Mucosa of descending colon (tissue), 3 donors: ENCODE measurements around the gene TOMM20. TPM values are rescaled to one million over a fixed set of nuclear protein-coding genes. Genes with fewer than 3 reads are reported as not detected.
"Not testable (repeated sequence)": the region's sequence is repeated elsewhere in the genome, so short reads cannot be mapped to it uniquely, and the experiment has no call there.

Experiments used
- ATAC-seq: fragments of 200-7000 bp; cut with Tn5 transposase; one replicate; pipeline ENCODE4 v1.9.1; 2020; ENCODE audit warnings: mild to moderate bottlenecking, moderate library complexity
- DNase-seq, 3 donors: peaks; one replicate each; pipeline ENCODE4 v3.0.0-alpha.2; 2020
- H3K36me3 ChIP-seq: fragments of 200-600 bp; one replicate; pipeline ENCODE4 v1.8.0; 2021; ENCODE audit warnings: low read depth, mild to moderate bottlenecking
- H3K4me1 ChIP-seq: fragments of 200-600 bp; one replicate; pipeline ENCODE4 v1.8.0; 2021; ENCODE audit warnings: low read depth, mild to moderate bottlenecking
- H3K4me3 ChIP-seq: fragments of 200-600 bp; one replicate; pipeline ENCODE4 v1.8.0; 2021; ENCODE audit warnings: mild to moderate bottlenecking
- H3K9me3 ChIP-seq: fragments of 200-600 bp; one replicate; pipeline ENCODE4 v1.8.0; 2021; ENCODE audit warnings: mild to moderate bottlenecking
- CTCF ChIP-seq: fragments of 200-600 bp; IDR thresholded peaks from one replicate; pipeline ENCODE4 v1.8.0; 2022; ENCODE audit warnings: antibody characterized with exemption, mild to moderate bottlenecking
- intact Hi-C, 2 donors: fragments of 100-400 bp; cut with DNase I in 1 of 2; cut with micrococcal nuclease in 1 of 2; formaldehyde crosslinking; loops; one replicate each; pipeline versions ENCODE4 v1.11.0 to v1.11.1; 2022; cut with DNase I, micrococcal nuclease
- total RNA-seq, 3 donors: library from RNA; stranded (reverse); fragmentation: NEBNext Ultra II Directional in 2 of 3; extraction: Animal tissue kit (Norgen Biotek cat#: 25700) in 2 of 3; gene quantifications; one replicate each; pipeline versions ENCODE4 v1.2.1 to v1.2.4, GENCODE V29; 2021 to 2023
- donor health status: DM: no; HTN: no; CAD: no; lungs with moderate emphysema.
- donor health status: DM: no; HTN: no; CAD: no.
- donor health status: DM: no; HTN: yes; CAD: no.

Gene TOMM20
- total RNA-seq, 3 donors from 2014 or later = 81.2 to 110 (median 92.1) TPM

GRCh38 chr1:235088907-235089306, 39.7 kb downstream of the TOMM20 start:
- no peaks in the 10 kb centered on the region for H3K36me3 ChIP-seq
- no peak overlapping the region for H3K4me3 ChIP-seq
- DNase-seq = no peak
- H3K4me1 ChIP-seq = peaks cover 10% of the 10 kb centered on the region
- no peak for ATAC-seq
- intact Hi-C loops = loop anchor here (5.0 kb wide), 1 partner anchor 592 kb away; no protein-coding TSS in a partner anchor
- H3K9me3 ChIP-seq = no peaks in the 10 kb centered on the region
- TF ChIP-seq CTCF = no peak

GRCh38 chr1:235088430-235088829, 40.2 kb downstream of the TOMM20 start:
- intact Hi-C loops = loop anchor here (5.0 kb wide), 1 partner anchor 591 kb away; no protein-coding TSS in a partner anchor
- no peak for DNase-seq
- ATAC-seq = no peak
- Histone ChIP-seq H3K36me3 (no peaks in the 10 kb centered on the region), H3K4me3 (no peak overlapping the region), H3K4me1 (peaks cover 10% of the 10 kb centered on the region), H3K9me3 (no peaks in the 10 kb centered on the region)
- TF ChIP-seq CTCF = no peak

GRCh38 chr1:235087906-235088305, 40.7 kb downstream of the TOMM20 start:
- ATAC-seq = no peak
- no peak for DNase-seq
- Histone ChIP-seq H3K4me3 (no peak overlapping the region), H3K4me1 (peaks cover 10% of the 10 kb centered on the region), H3K36me3 (no peaks in the 10 kb centered on the region), H3K9me3 (no peaks in the 10 kb centered on the region)
- TF ChIP-seq CTCF = no peak
- intact Hi-C loops = loop anchor here (5.0 kb wide), 1 partner anchor 591 kb away; no protein-coding TSS in a partner anchor

GRCh38 chr1:235085411-235086117, 43.1 kb downstream of the TOMM20 start:
- H3K4me1 ChIP-seq = peaks cover 28% of the 10 kb centered on the region
- ATAC-seq, H3K4me3 ChIP-seq, H3K36me3 ChIP-seq, H3K9me3 ChIP-seq: not testable (repeated sequence)
- intact Hi-C loops = loop anchor here (5.0 kb wide), 1 partner anchor 588 kb away; no protein-coding TSS in a partner anchor
- DNase-seq = peak in 1 of 3 donors; percentile 24

GRCh38 chr1:235080788-235081187, 47.8 kb downstream of the TOMM20 start:
- intact Hi-C loops = loop anchor here in 1 of 2 donors (5.0 kb wide), 3 partner anchors 103 to 468 kb away; partner anchors contain the start of gene IRF2BP2
- peaks cover 64% of the 10 kb centered on the region for H3K4me1 ChIP-seq

GRCh38 chr1:235080297-235080657, 48.4 kb downstream of the TOMM20 start:
- H3K4me1 ChIP-seq = peaks cover 69% of the 10 kb centered on the region
- not testable (repeated sequence) for H3K4me3 ChIP-seq, ATAC-seq, H3K36me3 ChIP-seq, H3K9me3 ChIP-seq
- DNase-seq = peak in 1 of 3 donors; percentile 17
- intact Hi-C loops = loop anchor here in 1 of 2 donors (5.0 kb wide), 3 partner anchors 103 to 468 kb away; partner anchors contain the start of gene IRF2BP2

More at GRCh38 chr1:235080788-235081187, 47.8 kb downstream of the TOMM20 start:
- not testable (repeated sequence) for H3K4me3 ChIP-seq, ATAC-seq, H3K36me3 ChIP-seq, H3K9me3 ChIP-seq
- DNase-seq = peak in 1 of 3 donors; percentile 22
